Ishikawa (cell line): Measurements from ENCODE around the gene CPD.
A peak's percentile ranks its signal among the peaks of the same experiment; 100 is the strongest.

Source experiments
- CEBPB ChIP-seq: IDR thresholded peaks from 2 replicates; pipeline ENCODE4 v1.6.1; 2012
- CREB1 ChIP-seq: IDR thresholded peaks from 2 replicates; pipeline ENCODE4 v1.6.1; 2012; ENCODE audit warnings: low read depth
- EGR1 ChIP-seq: IDR thresholded peaks from 2 replicates; pipeline ENCODE4 v1.6.1; 2012
- EP300 ChIP-seq: IDR thresholded peaks from 2 replicates; pipeline ENCODE4 v1.6.1; 2012; ENCODE audit warnings: borderline replicate concordance
- FOXM1 ChIP-seq: IDR thresholded peaks from 2 replicates; pipeline ENCODE4 v1.6.1; 2012; ENCODE audit warnings: low read depth, borderline replicate concordance
- NFIC ChIP-seq: IDR thresholded peaks from 2 replicates; pipeline ENCODE4 v1.6.1; 2012
- RAD21 ChIP-seq: IDR thresholded peaks from 2 replicates; pipeline ENCODE4 v1.6.1; 2012; ENCODE audit warnings: low read depth
- TAF1 ChIP-seq: IDR thresholded peaks from 2 replicates; pipeline ENCODE4 v1.6.1; 2012; ENCODE audit warnings: low read depth, mild to moderate bottlenecking
- TCF12 ChIP-seq: IDR thresholded peaks from 2 replicates; pipeline ENCODE4 v1.6.1; 2012; ENCODE audit warnings: low read depth
- TEAD4 ChIP-seq: IDR thresholded peaks from 2 replicates; pipeline ENCODE4 v1.6.1; 2012
- USF1 ChIP-seq: IDR thresholded peaks from 2 replicates; pipeline ENCODE4 v1.6.1; 2012
- YY1 ChIP-seq: IDR thresholded peaks from 2 replicates; pipeline ENCODE4 v1.6.1; 2012; ENCODE audit warnings: low read depth
- ZBTB7A ChIP-seq: IDR thresholded peaks from 2 replicates; pipeline ENCODE4 v1.6.1; 2012; ENCODE audit warnings: low read depth
- TF ChIP-seq, protein P1 (sequence below): IDR thresholded peaks from 2 replicates; pipeline ENCODE4 v1.6.1; 2012; ENCODE audit warnings: low read depth, mild to moderate bottlenecking
- TF ChIP-seq, protein P2 (sequence below): IDR thresholded peaks from 2 replicates; pipeline ENCODE4 v1.6.1; 2012

The CPD gene

GRCh38 chr17:30378825-30379302 lies at the start of gene CPD:
CPD (plus strand) TSS chr17:30378927; CDS start chr17:30378981, 54 bp downstream.
- TF ChIP-seq TAF1 (peak; percentile 84), YY1 (peak; percentile 82), TCF12 (0 out of 2 replicates have a peak, but pooled peaks have one; percentile 2)
- TF ChIP-seq, protein P1, sequence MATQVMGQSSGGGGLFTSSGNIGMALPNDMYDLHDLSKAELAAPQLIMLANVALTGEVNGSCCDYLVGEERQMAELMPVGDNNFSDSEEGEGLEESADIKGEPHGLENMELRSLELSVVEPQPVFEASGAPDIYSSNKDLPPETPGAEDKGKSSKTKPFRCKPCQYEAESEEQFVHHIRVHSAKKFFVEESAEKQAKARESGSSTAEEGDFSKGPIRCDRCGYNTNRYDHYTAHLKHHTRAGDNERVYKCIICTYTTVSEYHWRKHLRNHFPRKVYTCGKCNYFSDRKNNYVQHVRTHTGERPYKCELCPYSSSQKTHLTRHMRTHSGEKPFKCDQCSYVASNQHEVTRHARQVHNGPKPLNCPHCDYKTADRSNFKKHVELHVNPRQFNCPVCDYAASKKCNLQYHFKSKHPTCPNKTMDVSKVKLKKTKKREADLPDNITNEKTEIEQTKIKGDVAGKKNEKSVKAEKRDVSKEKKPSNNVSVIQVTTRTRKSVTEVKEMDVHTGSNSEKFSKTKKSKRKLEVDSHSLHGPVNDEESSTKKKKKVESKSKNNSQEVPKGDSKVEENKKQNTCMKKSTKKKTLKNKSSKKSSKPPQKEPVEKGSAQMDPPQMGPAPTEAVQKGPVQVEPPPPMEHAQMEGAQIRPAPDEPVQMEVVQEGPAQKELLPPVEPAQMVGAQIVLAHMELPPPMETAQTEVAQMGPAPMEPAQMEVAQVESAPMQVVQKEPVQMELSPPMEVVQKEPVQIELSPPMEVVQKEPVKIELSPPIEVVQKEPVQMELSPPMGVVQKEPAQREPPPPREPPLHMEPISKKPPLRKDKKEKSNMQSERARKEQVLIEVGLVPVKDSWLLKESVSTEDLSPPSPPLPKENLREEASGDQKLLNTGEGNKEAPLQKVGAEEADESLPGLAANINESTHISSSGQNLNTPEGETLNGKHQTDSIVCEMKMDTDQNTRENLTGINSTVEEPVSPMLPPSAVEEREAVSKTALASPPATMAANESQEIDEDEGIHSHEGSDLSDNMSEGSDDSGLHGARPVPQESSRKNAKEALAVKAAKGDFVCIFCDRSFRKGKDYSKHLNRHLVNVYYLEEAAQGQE, result no peak

DNA sequence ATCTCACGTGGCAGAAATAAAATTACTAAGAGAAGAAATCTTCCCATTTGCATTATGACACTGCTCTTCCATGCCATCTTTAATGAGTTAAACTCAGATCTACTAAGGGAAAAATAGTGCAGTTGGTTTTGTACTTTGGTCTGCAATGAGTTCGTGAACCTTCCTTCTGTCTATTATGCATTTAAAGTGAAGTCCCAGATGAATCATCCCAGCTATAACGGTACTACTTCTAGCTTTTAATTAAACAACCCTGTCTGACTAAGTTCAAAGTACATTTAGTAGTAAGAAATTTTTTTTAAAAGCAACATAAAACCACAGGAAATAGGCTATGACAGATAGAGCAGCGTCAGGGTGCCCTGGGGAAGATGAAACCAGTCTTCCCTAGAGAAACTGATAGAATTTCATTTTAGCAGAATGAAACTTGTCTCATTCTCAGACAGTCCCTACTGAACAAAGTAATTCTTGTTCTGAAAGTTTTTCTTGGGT lies 46.6 kb upstream of the CPD start:
- no peak for TF ChIP-seq YY1
- no peak for TF ChIP-seq CEBPB
- no peak for TF ChIP-seq USF1
- no peak for TF ChIP-seq FOXM1
- no peak for TF ChIP-seq EGR1
- TF ChIP-seq CREB1, result no peak
- no peak for TF ChIP-seq NFIC
- no peak for TF ChIP-seq RAD21
- no peak for TF ChIP-seq ZBTB7A
- TF ChIP-seq TEAD4, result no peak
- TF ChIP-seq TAF1, result no peak
- no peak for TF ChIP-seq TCF12

DNA sequence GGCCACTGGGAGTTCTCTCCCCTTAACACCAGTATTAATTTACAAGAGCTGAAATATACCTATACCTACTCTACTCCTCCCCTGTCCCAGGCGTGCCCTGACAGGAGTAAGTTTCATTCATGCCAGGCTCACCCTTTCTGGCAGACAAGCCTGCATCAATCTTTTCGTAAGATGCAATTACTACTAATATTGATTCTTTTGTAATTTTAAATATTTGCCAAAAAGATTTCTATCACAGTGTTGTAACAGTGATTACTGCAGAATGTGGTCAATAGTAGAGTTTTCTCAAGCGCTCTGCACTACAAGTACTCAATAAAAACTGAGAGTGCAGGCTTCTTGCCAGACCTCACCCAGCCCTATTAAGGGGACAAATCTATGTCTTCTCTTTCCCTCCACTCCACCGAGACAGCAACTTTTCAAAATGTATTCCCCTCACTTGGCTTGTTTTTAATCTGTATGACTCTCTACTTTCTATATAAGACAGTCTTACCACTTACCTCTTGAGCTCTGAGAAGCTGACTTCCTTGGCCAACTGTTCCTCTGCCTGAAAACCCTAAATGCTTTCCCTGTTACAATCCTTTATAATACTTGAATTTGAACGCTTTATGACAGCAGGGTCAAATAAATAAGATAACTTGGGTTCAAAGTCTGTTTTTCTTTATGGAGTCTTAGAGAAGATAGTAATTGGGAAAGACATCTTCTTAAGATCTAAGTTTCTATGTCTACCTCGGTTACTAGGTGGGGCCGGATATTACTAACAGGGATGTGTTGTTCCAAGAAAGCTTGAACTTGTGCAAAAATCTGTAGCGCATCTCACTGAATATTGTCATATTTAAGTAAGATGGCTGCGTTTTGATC lies 45.0 kb upstream of the CPD start, which contains the start of gene TMIGD1:
TMIGD1 (minus strand) TSS at position 555 of the 858 bp plus-strand sequence. CDS start 1,924 bp downstream, outside the sequence.
- TF ChIP-seq TAF1, result no peak

DNA sequence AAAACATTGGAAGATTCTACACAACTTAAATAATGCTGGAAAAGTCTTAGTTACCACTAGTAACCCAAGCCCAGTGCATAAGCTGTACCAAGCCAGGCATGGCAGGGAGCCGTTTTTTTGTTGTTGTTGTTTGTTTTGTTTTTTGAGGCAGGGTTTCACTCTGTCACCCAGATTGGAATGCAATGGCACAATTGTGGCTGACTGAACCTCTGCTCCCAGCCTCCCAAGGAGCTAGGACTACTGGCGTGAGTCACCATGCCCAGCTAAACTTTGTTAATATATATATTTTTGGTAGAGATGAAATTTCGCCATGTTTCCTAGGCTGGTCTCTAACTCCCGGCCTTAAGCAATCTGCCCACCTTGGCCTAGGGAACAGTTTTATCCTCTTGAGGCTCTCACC lies 44.3 kb upstream of the CPD start:
- TF ChIP-seq, protein P1, result no peak
- TF ChIP-seq EP300 (no peak), CEBPB (no peak), TCF12 (no peak), TEAD4 (no peak), RAD21 (no peak)
- TF ChIP-seq, protein P2, sequence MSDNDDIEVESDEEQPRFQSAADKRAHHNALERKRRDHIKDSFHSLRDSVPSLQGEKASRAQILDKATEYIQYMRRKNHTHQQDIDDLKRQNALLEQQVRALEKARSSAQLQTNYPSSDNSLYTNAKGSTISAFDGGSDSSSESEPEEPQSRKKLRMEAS, result no peak

- peak; percentile 77 for TF ChIP-seq RAD21
- TF ChIP-seq ZBTB7A, result no peak
- TF ChIP-seq YY1, result peak; percentile 78
- peak; percentile 61 for TF ChIP-seq USF1
Measured at GRCh38 chr17:30336369-30337171, 42.2 kb upstream of the CPD start.

- no peak for TF ChIP-seq RAD21
- no peak for TF ChIP-seq USF1
Measured at GRCh38 chr17:30337393-30337999, 41.2 kb upstream of the CPD start.
